GM23248 (cell line): ENCODE measurements around the gene UNC13A.

Experiments used
- EZH2 ChIP-seq: fragments of 200-600 bp; sonication (generic); IDR thresholded peaks from 2 replicates; pipeline ENCODE4 v1.6.1; 2018; ENCODE audit warnings: antibody characterized with exemption, mild to moderate bottlenecking; ENCODE audit not compliant: insufficient read depth, poor library complexity, severe bottlenecking
- EZH2phosphoT487 ChIP-seq: fragments of 200-600 bp; sonication (generic); IDR thresholded peaks from 2 replicates; pipeline ENCODE4 v1.6.1; 2018; ENCODE audit warnings: antibody characterized with exemption, moderate library complexity, mild to moderate bottlenecking, low read depth; ENCODE audit not compliant: insufficient read depth

GRCh38 chr19:17620696-17621095 lies 67.5 kb downstream of the UNC13A start:
- TF ChIP-seq EZH2: no peak
- TF ChIP-seq EZH2phosphoT487: no peak
